ENCODE results near the gene SUSD6. TPM values are rescaled to one million over a fixed set of nuclear protein-coding genes. Genes with fewer than 3 reads are reported as not detected.

The SUSD6 gene
- total RNA-seq, 2 donors from 2014 or later, result 41.1 to 52.3 TPM

- H3K9me3 ChIP-seq, result no peaks in the 10 kb centered on the region
- no peaks in the 10 kb centered on the region for H3K27me3 ChIP-seq (replicated peaks; ENCODE audit: insufficient read depth)
- H3K4me1 ChIP-seq (replicated peaks), result no peaks in the 10 kb centered on the region
- no peak overlapping the region for H3K27ac ChIP-seq
- DNase-seq (ENCODE audit: low spot score), result no peak
- WGBS, result 47% methylated on average over 11 of the region's 11 CpGs
- H3K36me3 ChIP-seq, result no peaks in the 10 kb centered on the region
- no peak overlapping the region for H3K4me3 ChIP-seq
- TF ChIP-seq POLR2A (IDR thresholded peaks at IDR 0.05) (no peak), POLR2AphosphoS5 (IDR thresholded peaks at IDR 0.05) (no peak)
- TF ChIP-seq, protein P1, sequence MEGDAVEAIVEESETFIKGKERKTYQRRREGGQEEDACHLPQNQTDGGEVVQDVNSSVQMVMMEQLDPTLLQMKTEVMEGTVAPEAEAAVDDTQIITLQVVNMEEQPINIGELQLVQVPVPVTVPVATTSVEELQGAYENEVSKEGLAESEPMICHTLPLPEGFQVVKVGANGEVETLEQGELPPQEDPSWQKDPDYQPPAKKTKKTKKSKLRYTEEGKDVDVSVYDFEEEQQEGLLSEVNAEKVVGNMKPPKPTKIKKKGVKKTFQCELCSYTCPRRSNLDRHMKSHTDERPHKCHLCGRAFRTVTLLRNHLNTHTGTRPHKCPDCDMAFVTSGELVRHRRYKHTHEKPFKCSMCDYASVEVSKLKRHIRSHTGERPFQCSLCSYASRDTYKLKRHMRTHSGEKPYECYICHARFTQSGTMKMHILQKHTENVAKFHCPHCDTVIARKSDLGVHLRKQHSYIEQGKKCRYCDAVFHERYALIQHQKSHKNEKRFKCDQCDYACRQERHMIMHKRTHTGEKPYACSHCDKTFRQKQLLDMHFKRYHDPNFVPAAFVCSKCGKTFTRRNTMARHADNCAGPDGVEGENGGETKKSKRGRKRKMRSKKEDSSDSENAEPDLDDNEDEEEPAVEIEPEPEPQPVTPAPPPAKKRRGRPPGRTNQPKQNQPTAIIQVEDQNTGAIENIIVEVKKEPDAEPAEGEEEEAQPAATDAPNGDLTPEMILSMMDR (IDR thresholded peaks at IDR 0.05), result no peak
- intact Hi-C loops (cut with DNase I), result no loop called here
These were observed 14.1 kb downstream of the SUSD6 start for GRCh38 chr14:69625299-69626131.

GRCh38 chr14:69626132-69626500 lies 14.7 kb downstream of the SUSD6 start:
- H3K27ac ChIP-seq, result no peak overlapping the region
- 94% methylated on average over 5 of the region's 5 CpGs for WGBS
- H3K4me1 ChIP-seq (replicated peaks), result no peaks in the 10 kb centered on the region
- intact Hi-C loops (cut with DNase I), result no loop called here
- H3K36me3 ChIP-seq, result no peaks in the 10 kb centered on the region
- DNase-seq (ENCODE audit: low spot score), result no peak
- no peak overlapping the region for H3K4me3 ChIP-seq
- H3K27me3 ChIP-seq (replicated peaks; ENCODE audit: insufficient read depth), result no peaks in the 10 kb centered on the region
- no peaks in the 10 kb centered on the region for H3K9me3 ChIP-seq
- no peak for TF ChIP-seq POLR2A (IDR thresholded peaks at IDR 0.05)
- TF ChIP-seq, protein P1 (IDR thresholded peaks at IDR 0.05), result no peak
- TF ChIP-seq POLR2AphosphoS5 (IDR thresholded peaks at IDR 0.05), result no peak

- TF ChIP-seq POLR2AphosphoS5 (IDR thresholded peaks at IDR 0.05) (no peak), POLR2A (IDR thresholded peaks at IDR 0.05) (no peak)
- TF ChIP-seq, protein P1 (IDR thresholded peaks at IDR 0.05), result no peak
- no peak for DNase-seq (ENCODE audit: low spot score)
- Histone ChIP-seq H3K4me3 (no peak overlapping the region), H3K27ac (no peak overlapping the region), H3K36me3 (no peaks in the 10 kb centered on the region), H3K4me1 (replicated peaks) (peaks cover 1% of the 10 kb centered on the region), H3K9me3 (no peaks in the 10 kb centered on the region), H3K27me3 (replicated peaks; ENCODE audit: insufficient read depth) (no peaks in the 10 kb centered on the region)
- 56% methylated on average over 9 of the region's 9 CpGs for WGBS
- intact Hi-C loops (cut with DNase I), result no loop called here
These were observed 18.1 kb downstream of the SUSD6 start for GRCh38 chr14:69629225-69630127.

GRCh38 chr14:69630360-69630759 lies 19.0 kb downstream of the SUSD6 start:
- no peak for TF ChIP-seq POLR2A (IDR thresholded peaks at IDR 0.05)
- no peak for TF ChIP-seq POLR2AphosphoS5 (IDR thresholded peaks at IDR 0.05)
- TF ChIP-seq, protein P1 (IDR thresholded peaks at IDR 0.05), result no peak
- WGBS, result 76% methylated on average over 2 of the region's 2 CpGs
- no peaks in the 10 kb centered on the region for H3K27me3 ChIP-seq (replicated peaks; ENCODE audit: insufficient read depth)
- no peak overlapping the region for H3K27ac ChIP-seq
- no peak for DNase-seq (ENCODE audit: low spot score)
- H3K4me1 ChIP-seq (replicated peaks), result peaks cover 2% of the 10 kb centered on the region
- no peaks in the 10 kb centered on the region for H3K36me3 ChIP-seq
- H3K9me3 ChIP-seq, result no peaks in the 10 kb centered on the region
- intact Hi-C loops (cut with DNase I), result no loop called here
- no peak overlapping the region for H3K4me3 ChIP-seq

Measured in prostate gland (tissue), 2 donors.